T-cell (primary cell): ENCODE results near the gene RAB11FIP3. TPM values are rescaled to one million over a fixed set of nuclear protein-coding genes. Genes with fewer than 3 reads are reported as not detected.
A peak's percentile ranks its signal among the peaks of the same experiment; 100 is the strongest.
"Not testable (repeated sequence)": the region's sequence is repeated elsewhere in the genome, so short reads cannot be mapped to it uniquely, and the experiment has no call there.

ENCODE experiments used
- ATAC-seq, 4 experiments: fragments of 200-7000 bp in 3 of 4; fragments of 150-1000 bp in 1 of 4; cut with Tn5 transposase; replicated peaks in 1 of 4; 1 replicate in 3 of 4; 2 replicates in 1 of 4; pipeline ENCODE4 v1.10.0; 2021; ENCODE audit warnings: moderate library complexity in 3 of 4, mild to moderate bottlenecking in 2 of 4, moderate number of reproducible peaks in 1 of 4
- CTCF ChIA-PET, 2 donors: fragments of 300-600 bp; sonication (Branson Sonifier 250); formaldehyde crosslinking; loops; one replicate each; lab custom pipeline; 2022; ENCODE audit warnings: antibody characterized with exemption in 2 of 2; lab: Charles Lee
- POLR2A ChIA-PET, 2 donors: fragments of 300-600 bp; sonication (Branson Sonifier 250); formaldehyde crosslinking; loops; one replicate each; lab custom pipeline; 2022; ENCODE audit warnings: antibody characterized with exemption in 2 of 2; lab: Charles Lee
- DNase-seq, 35 experiments: peaks; one replicate each; pipeline versions ENCODE4 v3.0.0 to v3.0.0-alpha.2; 2013 to 2023
- H3K27ac ChIP-seq: one replicate; pipeline ENCODE4 v1.5.1; 2013; ENCODE audit warnings: low read length
- H3K27me3 ChIP-seq, 2 experiments: replicated peaks in 1 of 2; 1 replicate in 1 of 2; 2 replicates in 1 of 2; pipeline versions ENCODE4 v1.6.1 to v1.7.0; 2013; ENCODE audit warnings: low read length in 1 of 2, mixed read lengths in 1 of 2; ENCODE audit not compliant: control insufficient read depth in 2 of 2, insufficient read depth in 2 of 2; ENCODE audit errors: extremely low read depth in 1 of 2
- H3K36me3 ChIP-seq, 2 donors: 1 replicate in 1 of 2; 2 replicates in 1 of 2; pipeline versions ENCODE4 v1.6.1 to v1.7.0; 2013; ENCODE audit warnings: low read length in 1 of 2; ENCODE audit not compliant: control insufficient read depth in 2 of 2, insufficient read depth in 1 of 2; ENCODE audit errors: extremely low read depth in 1 of 2
- H3K4me1 ChIP-seq, 2 experiments: 1 replicate in 1 of 2; 2 replicates in 1 of 2; pipeline versions ENCODE4 v1.6.1 to v1.7.0; 2013; ENCODE audit warnings: low read length in 2 of 2, mixed read lengths in 1 of 2; ENCODE audit not compliant: insufficient read depth in 2 of 2, control insufficient read depth in 1 of 2; ENCODE audit errors: extremely low read depth in 1 of 2
- H3K4me3 ChIP-seq, 2 donors: 1 replicate in 1 of 2; 2 replicates in 1 of 2; pipeline versions ENCODE4 v1.5.1 to v1.7.0; 2013; ENCODE audit warnings: mild to moderate bottlenecking in 2 of 2, low read length in 1 of 2, moderate library complexity in 1 of 2; ENCODE audit not compliant: control insufficient read depth in 1 of 2; ENCODE audit errors: extremely low read depth in 1 of 2
- H3K9me3 ChIP-seq: 2 replicates; pipeline ENCODE4 v1.7.0; 2013
- H3K27ac Mint-ChIP-seq, 2 donors: one replicate each; pipeline ENCODE4 v1.8.0; 2020 to 2021; ENCODE audit warnings: mild to moderate bottlenecking in 2 of 2, mixed read lengths in 2 of 2
- H3K27me3 Mint-ChIP-seq, 2 donors: one replicate each; pipeline ENCODE4 v1.8.0; 2021 to 2022; ENCODE audit warnings: mixed read lengths in 2 of 2
- H3K36me3 Mint-ChIP-seq: one replicate; pipeline ENCODE4 v1.8.0; 2021; ENCODE audit warnings: mixed read lengths
- H3K4me1 Mint-ChIP-seq, 3 donors: one replicate each; pipeline ENCODE4 v1.8.0; 2020 to 2022; ENCODE audit warnings: mixed read lengths in 3 of 3, mild to moderate bottlenecking in 1 of 3
- H3K4me3 Mint-ChIP-seq, 3 donors: one replicate each; pipeline ENCODE4 v1.8.0; 2020 to 2022; ENCODE audit warnings: mild to moderate bottlenecking in 3 of 3, mixed read lengths in 3 of 3, moderate library complexity in 3 of 3
- H3K9me3 Mint-ChIP-seq, 3 donors: one replicate each; pipeline ENCODE4 v1.8.0; 2020 to 2022; ENCODE audit warnings: mixed read lengths in 3 of 3
- WGBS: methylation state at CpG from one replicate; pipeline ENCODE4 v1.1.5; 2013; ENCODE audit warnings: missing lambda C conversion rate; ENCODE audit not compliant: insufficient coverage; 5-methylcytosine and 5-hydroxymethylcytosine counted together
- total RNA-seq, 35 experiments: library from RNA in 6 of 35; stranded (reverse) in 6 of 35; fragments of 120-200 nt in 1 of 35; gene quantifications; one replicate each; pipeline versions ENCODE4 v1.2.1 to v1.2.4 and lab custom pipeline; 2013 to 2026

Gene RAB11FIP3
- total RNA-seq, 5 donors from 2014 or later (not counting 1 experiment from before 2014, with no cell fraction given): 36.9 to 49.0 (median 44.1) TPM

- peaks cover 22% of the 10 kb centered on the region for H3K36me3 Mint-ChIP-seq
- H3K9me3 Mint-ChIP-seq: no peaks in the 10 kb centered on the region
- H3K4me1 Mint-ChIP-seq: peaks cover 0 to 4% (median 0%) of the 10 kb centered on the region in 3 donors
- Histone ChIP-seq H3K27ac (no peak overlapping the region), H3K4me3 (no peak overlapping the region), H3K9me3 (no peaks in the 10 kb centered on the region), H3K27me3 (no peaks in the 10 kb centered on the region), H3K4me1 (no peaks in the 10 kb centered on the region), H3K36me3 (peaks cover 5 to 10% of the 10 kb centered on the region in 2 donors)
- no peak overlapping the region for H3K27ac Mint-ChIP-seq
- WGBS: 88% methylated on average over 9 of the region's 10 CpGs
- no peak overlapping the region for H3K4me3 Mint-ChIP-seq
- no peak for ATAC-seq
- CTCF ChIA-PET: no interaction called here
- POLR2A ChIA-PET: no interaction called here
- no peaks in the 10 kb centered on the region for H3K27me3 Mint-ChIP-seq
- DNase-seq: no peak
Observed at GRCh38 chr16:490768-491167, 65.3 kb downstream of the RAB11FIP3 start.

GRCh38 chr16:491220-491919, 65.9 kb downstream of the RAB11FIP3 start:
- Histone ChIP-seq H3K9me3 (no peaks in the 10 kb centered on the region), H3K4me3 (no peak overlapping the region), H3K36me3 (peaks cover 5 to 10% of the 10 kb centered on the region in 2 donors), H3K27ac (no peak overlapping the region), H3K27me3 (no peaks in the 10 kb centered on the region), H3K4me1 (no peaks in the 10 kb centered on the region)
- ChIA-PET POLR2A (no interaction called here), CTCF (no interaction called here)
- DNase-seq: no peak
- no peak overlapping the region for H3K27ac Mint-ChIP-seq
- no peak for ATAC-seq
- H3K36me3 Mint-ChIP-seq: peaks cover 22% of the 10 kb centered on the region
- H3K9me3 Mint-ChIP-seq: no peaks in the 10 kb centered on the region
- H3K4me1 Mint-ChIP-seq: peaks cover 0 to 4% (median 0%) of the 10 kb centered on the region in 3 donors
- WGBS: 98% methylated on average over 14 of the region's 19 CpGs
- H3K4me3 Mint-ChIP-seq: no peak overlapping the region
- H3K27me3 Mint-ChIP-seq: no peaks in the 10 kb centered on the region

GRCh38 chr16:492211-492875, 66.9 kb downstream of the RAB11FIP3 start:
- H3K36me3 ChIP-seq: peaks cover 4 to 10% of the 10 kb centered on the region in 2 donors
- Mint-ChIP-seq H3K27ac (no peak overlapping the region), H3K9me3 (no peaks in the 10 kb centered on the region), H3K4me1 (peaks cover 0 to 4% (median 0%) of the 10 kb centered on the region in 3 donors), H3K27me3 (no peaks in the 10 kb centered on the region), H3K36me3 (peaks cover 22% of the 10 kb centered on the region), H3K4me3 (no peak overlapping the region)
- peak in 2 of 35 experiments; percentile 8 to 16 for DNase-seq
- H3K4me1 ChIP-seq: no peaks in the 10 kb centered on the region
- ATAC-seq: no peak
- ChIA-PET CTCF (no interaction called here), POLR2A (no interaction called here)
- no peak overlapping the region for H3K4me3 ChIP-seq
- H3K27ac ChIP-seq: no peak overlapping the region
- no peaks in the 10 kb centered on the region for H3K27me3 ChIP-seq
- WGBS: 96% methylated on average over 27 of the region's 30 CpGs
- no peaks in the 10 kb centered on the region for H3K9me3 ChIP-seq

- 74% methylated on average over 11 of the region's 15 CpGs for WGBS
- H3K27ac ChIP-seq, H3K9me3 ChIP-seq, H3K27ac Mint-ChIP-seq, H3K36me3 ChIP-seq, CTCF ChIA-PET, H3K4me3 ChIP-seq, H3K27me3 ChIP-seq, ATAC-seq, POLR2A ChIA-PET, H3K9me3 Mint-ChIP-seq, H3K27me3 Mint-ChIP-seq, H3K4me1 Mint-ChIP-seq, DNase-seq, H3K4me1 ChIP-seq, H3K4me3 Mint-ChIP-seq: not testable (repeated sequence)
- peaks cover 11% of the 10 kb centered on the region for H3K36me3 Mint-ChIP-seq
Observed at GRCh38 chr16:494676-495075, 69.2 kb downstream of the RAB11FIP3 start.

GRCh38 chr16:495127-495748, 69.8 kb downstream of the RAB11FIP3 start:
- Histone ChIP-seq H3K4me3 (no peak overlapping the region), H3K9me3 (no peaks in the 10 kb centered on the region), H3K4me1 (no peaks in the 10 kb centered on the region), H3K27me3 (no peaks in the 10 kb centered on the region), H3K27ac (no peak overlapping the region), H3K36me3 (peaks cover 4 to 8% of the 10 kb centered on the region in 2 donors)
- no peaks in the 10 kb centered on the region for H3K27me3 Mint-ChIP-seq
- CTCF ChIA-PET: no interaction called here
- H3K4me1 Mint-ChIP-seq: peaks cover 0 to 4% (median 0%) of the 10 kb centered on the region in 3 donors
- peaks cover 5% of the 10 kb centered on the region for H3K36me3 Mint-ChIP-seq
- POLR2A ChIA-PET: no interaction called here
- H3K4me3 Mint-ChIP-seq: no peak overlapping the region
- DNase-seq (peak in 4 of 35 experiments; percentile 6 to 30 (median 8)), ATAC-seq (peak in 3 of 4 experiments; percentile 38 to 60 (median 45))
- WGBS: 64% methylated on average over 8 of the region's 11 CpGs
- H3K27ac Mint-ChIP-seq: no peak overlapping the region
- H3K9me3 Mint-ChIP-seq: no peaks in the 10 kb centered on the region

GRCh38 chr16:496097-496886, 70.8 kb downstream of the RAB11FIP3 start:
- no peak overlapping the region for H3K4me3 Mint-ChIP-seq
- H3K27ac Mint-ChIP-seq: no peak overlapping the region
- no peak for DNase-seq
- Histone ChIP-seq H3K4me1 (no peaks in the 10 kb centered on the region), H3K9me3 (no peaks in the 10 kb centered on the region), H3K27me3 (no peaks in the 10 kb centered on the region), H3K4me3 (no peak overlapping the region), H3K36me3 (peaks cover 4 to 5% of the 10 kb centered on the region in 2 donors), H3K27ac (no peak overlapping the region)
- no peaks in the 10 kb centered on the region for H3K27me3 Mint-ChIP-seq
- peaks cover 3% of the 10 kb centered on the region for H3K36me3 Mint-ChIP-seq
- no peak for ATAC-seq
- WGBS: 88% methylated on average over 12 of the region's 21 CpGs
- POLR2A ChIA-PET: no interaction called here
- CTCF ChIA-PET: no interaction called here
- peaks cover 0 to 4% (median 0%) of the 10 kb centered on the region in 3 donors for H3K4me1 Mint-ChIP-seq
- no peaks in the 10 kb centered on the region for H3K9me3 Mint-ChIP-seq
